AG08395 (cell line): ENCODE data around the gene SLC25A1.

Experiments used
- DNase-seq: peaks from one replicate; pipeline ENCODE4 v3.0.0; 2012; ENCODE audit warnings: mixed read lengths, low spot score

Gene SLC25A1

DNA sequence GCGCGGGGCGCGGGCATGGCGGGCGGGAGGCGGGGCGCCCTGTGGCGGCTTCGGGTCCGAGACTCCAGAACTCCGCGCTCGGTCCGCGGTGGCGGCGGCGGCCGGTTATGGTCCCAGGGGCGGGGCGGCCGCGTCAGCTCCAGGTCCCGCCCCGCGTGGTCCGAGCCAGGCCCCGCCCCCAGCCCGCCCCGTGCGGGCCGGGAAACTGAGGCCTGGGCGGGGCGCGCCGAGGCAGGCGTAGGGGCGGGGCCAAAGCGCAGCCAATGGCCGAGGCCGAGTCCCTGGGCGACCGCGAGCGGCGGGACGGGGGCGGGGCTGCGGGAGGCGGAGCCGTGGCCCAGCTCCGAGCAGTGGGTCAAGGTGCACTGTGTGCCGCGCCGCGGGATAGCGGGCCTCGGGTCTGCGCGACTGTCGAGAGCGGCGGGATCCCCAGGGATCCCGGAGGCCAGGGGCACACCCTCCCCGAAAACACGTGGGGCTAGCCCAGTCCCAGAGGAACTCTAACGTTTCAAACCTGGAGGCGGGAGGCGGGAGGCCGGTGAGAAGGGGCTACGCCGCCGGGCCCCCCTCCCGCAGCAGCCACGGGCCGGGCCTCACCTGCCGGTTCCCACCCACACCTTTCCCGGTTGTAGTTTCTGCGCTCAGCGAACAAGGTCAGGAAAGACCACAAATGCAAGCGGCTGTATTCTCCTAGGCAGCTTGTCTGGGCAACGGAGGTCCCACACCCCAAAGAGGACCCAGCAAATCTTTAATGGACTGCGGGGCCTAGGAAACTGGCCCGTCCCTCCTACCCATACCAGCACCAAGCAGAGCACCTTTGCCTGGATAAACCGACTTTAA lies at the start of gene SLC25A1:
Gene SLC25A1 (minus strand): TSS at position 80 of the 840 bp plus-strand sequence. CDS start 63 bp downstream, at position 17.
- peak; percentile 97 for DNase-seq

DNA sequence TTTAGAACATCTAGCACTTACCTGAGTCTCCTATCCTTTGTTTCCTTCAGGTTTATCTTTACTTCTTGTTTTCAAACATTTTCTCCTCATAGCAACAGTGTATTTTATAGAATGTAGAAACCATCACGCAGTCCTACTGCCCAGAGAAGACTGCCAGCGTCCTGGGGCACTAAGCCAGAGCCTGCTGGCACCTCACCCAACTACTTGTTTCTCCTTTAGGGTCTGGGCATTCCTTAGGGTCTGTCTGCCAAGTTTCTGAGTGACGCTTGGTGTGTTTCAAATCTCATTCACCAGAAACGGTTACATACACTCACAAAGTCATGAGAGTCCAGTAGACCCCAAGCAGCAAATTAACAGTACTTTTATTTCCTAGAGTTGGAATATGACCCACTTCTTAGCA lies 49.6 kb upstream of the SLC25A1 start:
- DNase-seq = no peak

DNA sequence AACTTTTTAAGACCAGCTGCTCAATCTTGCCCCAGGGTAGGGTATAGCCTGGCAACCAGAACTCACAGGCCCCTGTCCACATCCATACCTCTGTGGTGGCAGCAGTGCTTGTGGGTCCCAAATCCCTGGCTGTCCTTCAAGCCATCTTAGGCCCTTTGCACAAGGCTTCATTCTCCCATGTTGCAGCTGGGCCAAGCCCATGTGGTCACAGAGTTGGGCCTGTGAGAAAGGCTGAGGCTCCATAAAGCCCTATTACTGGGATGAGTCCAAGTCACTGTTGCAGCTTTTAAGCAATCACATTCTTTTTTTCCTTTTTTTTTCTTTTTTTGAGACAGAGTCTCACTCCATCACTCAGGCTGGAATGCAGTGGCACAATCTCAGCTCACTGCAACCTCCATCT lies 47.9 kb upstream of the SLC25A1 start:
- DNase-seq = no peak

DNA sequence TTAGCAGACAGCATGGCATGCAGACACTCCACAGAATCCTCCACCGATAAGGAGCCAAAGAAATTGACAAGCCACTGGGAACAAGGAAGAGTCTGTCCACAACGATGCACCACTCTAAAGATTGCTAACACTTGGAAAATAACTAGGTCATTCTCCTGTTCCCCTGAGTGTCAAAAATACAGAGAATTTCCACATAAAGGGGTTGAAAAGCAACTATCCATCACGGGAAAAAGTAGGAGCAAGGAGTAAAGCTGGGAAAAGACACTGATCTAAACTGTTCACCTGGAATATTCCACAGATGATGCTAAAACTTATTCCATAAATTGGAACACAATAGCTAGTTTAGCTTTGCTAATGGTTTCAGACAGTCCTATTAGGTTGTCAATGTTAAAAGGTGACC lies 47.0 kb upstream of the SLC25A1 start:
- DNase-seq = no peak

DNA sequence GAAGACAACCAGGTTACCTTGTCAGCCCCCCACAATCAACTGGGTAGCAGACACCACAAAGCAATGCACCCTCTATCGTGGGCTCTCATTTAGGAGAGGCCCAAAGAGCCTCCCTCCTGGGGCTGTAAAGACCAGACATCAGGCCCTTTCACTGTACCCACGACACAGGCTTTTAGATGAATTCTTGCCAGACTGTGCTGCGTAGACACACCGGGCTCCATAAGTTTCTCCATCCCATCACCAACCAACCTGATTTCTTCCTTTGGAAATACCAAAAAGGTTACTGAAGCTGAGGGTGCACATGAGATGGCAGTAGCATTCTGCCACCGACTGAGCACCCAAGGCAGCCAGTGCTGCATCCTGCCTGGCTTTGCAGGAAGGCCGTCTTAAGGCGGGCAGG lies 46.4 kb upstream of the SLC25A1 start:
- DNase-seq = no peak

DNA sequence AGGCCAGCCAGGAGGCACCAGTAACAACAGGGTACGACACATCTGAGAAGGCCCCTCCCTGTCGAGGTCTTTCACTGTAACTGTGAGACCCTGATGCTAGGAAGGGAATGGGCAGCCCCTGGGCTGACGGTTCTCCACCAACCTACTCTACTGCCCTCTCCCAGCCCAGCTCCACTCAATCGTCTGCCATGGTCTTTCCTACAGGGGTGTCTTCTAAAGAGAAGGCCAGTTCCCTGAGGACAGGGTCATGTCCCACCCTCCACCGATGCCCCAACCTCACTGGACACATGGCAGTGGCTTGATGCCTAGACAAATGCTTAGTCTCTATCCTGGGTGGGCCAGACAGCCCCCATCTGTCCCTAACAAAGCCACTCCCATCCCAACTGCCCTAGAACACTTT lies 46.0 kb upstream of the SLC25A1 start:
- DNase-seq = no peak

DNA sequence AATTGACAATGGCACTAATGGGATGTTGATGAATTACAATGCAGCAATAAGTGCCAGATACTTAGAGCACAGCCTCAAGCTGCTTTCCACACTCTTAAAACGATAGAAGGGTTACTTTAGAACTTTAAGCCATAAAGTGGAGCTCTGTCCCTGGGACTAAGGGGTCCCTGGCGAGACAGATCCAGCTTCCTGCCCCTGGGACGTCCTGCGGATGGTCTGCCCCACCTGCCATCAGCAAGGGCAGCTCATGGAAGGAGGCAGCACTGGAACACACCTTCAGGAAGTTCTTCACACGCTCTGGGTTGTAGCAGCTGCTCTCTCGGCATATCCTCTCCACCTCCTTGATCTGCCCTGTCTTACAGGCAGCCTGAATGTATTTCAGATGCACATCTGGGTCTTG lies 45.1 kb upstream of the SLC25A1 start:
- no peak for DNase-seq

DNA sequence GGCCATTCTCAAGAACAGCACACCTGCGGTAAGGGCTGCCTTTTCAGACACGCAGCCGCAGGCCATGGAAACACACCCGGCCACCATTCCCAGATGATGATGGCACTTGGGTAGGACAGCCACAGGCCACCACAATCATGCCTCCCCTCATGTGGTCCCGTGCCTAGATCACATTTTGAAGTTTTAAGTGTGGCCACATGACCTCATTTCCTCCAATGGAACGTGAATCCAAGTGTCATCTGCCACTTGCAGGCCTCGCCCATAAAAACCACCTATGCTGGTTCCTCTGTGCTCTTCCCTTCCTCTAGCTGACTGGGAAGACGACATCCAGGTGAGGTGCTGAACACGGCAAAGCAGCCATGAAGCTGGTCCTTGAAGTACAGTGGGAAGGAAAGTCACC lies 44.6 kb upstream of the SLC25A1 start:
- no peak for DNase-seq

DNA sequence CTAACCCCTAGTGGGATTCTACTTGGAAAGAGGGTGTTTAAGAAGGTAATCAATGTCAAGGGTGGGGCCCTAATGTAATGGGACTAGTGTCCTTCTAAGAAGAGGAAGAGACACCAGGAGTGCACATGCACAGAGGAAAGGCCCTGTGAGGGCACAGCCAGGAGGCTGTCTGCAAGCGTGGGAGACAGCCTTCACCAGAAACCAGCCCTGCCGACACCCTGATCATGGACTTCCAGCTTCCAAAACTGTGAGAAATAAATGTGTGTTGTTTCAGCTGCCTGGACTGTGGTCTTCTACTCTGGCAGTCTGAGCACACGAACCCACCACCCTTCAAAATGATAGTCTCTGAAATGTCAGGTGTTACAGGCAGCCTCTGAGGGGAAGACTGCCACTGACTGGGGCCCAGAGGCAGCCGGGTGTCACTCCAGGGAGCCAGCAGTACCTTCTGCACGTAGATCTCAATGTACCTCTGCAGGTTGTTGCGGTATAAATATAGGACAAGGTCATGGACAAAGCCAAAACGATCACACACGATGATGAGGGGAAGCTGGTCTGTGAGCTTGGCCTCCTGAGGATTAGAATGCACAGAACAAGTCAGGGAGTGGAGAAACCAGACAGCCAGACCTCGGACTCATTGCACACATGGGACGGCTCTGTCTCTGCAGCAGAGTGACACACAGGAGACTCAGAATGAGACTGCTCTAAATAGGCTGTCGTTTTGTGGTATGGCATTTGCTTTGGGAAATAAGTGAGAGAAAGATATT lies 43.9 kb upstream of the SLC25A1 start:
- DNase-seq = no peak

DNA sequence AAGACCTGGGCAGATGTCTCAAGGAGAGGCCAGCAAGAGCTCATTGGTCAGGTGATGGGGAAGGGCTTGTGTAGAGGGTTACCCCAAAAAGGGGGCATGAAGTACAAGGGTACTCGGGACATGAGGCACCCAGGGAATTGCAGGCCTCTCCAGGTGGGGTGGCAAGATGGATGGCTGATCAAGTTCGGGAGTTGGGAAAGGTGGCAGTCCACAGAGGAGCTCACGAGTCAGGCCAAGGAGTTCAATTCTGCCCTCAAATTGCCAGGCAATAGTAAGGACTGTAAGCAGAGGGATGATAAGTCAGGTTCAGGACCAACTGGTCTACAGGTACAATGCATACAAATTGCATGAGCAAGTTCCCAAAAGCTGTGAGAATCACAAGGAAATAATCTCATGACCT lies 42.3 kb upstream of the SLC25A1 start:
- DNase-seq = no peak

DNA sequence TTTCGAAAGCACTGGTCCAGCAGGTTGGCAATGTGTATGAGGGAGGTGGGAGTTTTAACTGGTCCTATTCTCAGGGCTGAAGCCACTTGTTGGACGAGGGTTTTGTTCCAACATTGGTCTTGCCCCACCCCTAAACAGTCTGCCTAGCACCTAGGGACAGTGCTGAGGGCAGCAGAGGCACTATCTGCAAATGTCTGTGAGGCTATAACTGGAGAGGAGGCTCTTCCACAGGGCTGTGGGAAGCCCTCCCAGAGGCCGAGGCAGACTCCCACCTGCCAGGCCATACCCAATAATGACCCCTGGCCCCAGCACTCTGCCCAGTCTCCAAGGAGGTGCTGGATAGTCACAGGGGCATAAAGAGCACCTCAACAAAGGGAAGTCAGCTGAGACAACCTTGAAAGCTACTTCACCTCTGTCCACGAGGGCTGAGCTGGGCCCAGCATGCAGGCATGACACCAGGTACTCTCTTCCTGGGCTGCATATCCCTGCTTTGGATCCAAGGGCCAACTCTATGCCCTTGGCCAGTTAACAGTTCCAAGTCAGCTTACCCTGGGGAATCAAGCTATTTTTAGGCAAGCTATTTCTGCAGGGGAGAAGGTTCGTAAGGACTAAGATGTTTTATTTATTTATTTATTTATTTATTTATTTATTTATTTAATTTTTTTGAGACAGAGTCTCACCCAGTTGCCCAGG lies 40.2 kb upstream of the SLC25A1 start:
- no peak for DNase-seq

DNA sequence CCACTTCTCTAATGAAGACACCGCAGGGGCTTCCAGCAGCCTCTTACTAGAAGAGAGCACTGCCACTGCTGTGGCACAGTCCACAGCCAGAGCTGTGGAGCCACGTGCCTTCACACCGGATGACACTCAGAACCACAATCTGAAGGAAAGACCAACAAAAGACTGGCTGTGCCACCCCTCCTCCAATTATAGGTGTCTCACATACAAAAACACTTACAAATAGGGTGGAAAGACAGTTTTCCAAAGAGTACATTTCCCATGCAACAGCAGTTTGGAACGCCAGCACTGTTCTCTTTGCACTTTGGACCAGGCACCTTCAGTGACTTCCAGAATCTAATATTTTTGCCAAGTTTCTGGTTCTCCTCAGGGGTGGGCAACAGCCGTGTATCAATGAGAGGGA lies 38.0 kb upstream of the SLC25A1 start:
- DNase-seq = no peak

DNA sequence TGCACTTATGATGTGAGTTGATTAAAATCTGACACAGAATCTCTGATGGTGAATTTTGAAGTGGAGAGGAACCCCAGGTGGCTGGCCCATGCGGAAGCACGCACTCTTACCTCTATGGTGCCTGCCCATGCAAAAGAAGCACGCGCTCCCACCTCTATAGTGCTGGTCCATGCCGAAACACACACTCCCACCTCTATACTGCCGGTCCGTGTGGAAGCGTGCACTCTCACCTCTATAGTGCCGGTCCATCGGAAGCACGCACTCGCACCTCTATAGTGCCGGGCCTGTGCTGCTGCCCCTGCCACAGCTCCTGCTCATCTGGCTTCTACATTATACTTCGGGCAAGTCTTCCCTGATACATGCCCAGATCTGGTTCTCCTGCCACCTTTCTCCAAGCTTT lies 36.8 kb upstream of the SLC25A1 start:
- DNase-seq = no peak

DNA sequence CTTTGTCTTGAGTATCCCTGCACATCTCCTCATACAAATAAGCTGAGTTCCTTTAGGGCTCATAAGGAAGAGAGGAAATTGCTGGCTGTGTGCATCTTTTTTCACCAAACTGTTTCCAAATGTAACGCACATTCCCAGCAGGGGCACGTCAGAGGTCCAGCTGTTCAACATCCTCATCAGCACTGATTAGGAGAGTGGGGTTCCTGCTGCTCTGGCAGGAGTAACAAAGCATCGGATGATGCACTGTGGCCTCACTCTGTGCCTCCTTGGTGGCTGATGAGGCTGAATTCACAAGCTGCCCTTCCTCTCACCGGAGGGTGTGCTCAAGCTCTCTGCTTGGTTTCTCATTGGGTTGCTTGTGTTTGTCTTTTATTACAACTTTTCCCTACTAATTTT lies 35.5 kb upstream of the SLC25A1 start:
- DNase-seq = peak; percentile 8

DNA sequence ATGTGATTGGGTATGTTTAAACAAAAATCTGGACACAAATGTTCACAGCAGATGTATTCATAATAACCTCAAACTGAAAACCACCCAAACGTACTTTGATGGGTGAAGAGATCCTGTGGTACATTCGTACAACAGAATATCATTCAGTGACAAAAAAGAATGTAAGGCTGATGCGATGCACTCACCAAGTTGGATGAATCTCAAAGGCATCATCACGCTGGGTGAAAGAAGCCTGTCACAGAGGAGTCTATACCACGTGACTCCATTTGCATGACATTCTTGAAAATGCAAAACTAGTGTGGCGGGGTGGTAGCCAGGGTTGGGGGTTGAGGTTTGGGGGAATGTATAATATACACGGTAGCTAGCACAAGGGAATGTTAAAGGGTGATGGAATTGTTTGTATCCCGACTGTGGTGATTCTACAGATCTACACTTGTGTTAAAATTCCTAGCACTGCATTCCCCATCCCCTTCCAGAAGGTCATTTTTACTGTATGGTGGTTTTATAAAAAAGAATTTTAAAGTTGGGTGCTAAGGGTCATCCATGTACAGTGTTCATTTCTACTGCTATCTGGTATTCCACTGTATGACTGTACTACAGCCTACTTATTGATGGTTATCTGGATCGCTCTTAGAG lies 35.0 kb upstream of the SLC25A1 start:
- DNase-seq = no peak

DNA sequence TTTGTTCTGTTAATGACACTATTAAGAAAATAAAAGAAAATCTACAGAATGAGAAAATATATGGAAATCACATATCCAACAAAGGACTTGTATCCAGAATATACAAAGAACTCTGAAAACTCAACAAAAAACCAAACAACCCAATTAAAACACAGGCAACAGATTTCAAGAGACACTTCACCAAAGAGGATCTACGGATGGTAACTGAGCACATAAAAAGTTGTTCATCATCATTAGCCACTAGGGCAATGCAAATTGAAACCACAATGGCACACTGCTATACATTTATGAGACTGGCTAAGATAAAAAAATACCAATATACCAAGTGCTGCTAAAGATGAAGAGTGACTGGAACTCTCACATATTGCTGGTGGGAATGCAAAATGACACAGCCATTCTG lies 34.5 kb upstream of the SLC25A1 start:
- DNase-seq = no peak

DNA sequence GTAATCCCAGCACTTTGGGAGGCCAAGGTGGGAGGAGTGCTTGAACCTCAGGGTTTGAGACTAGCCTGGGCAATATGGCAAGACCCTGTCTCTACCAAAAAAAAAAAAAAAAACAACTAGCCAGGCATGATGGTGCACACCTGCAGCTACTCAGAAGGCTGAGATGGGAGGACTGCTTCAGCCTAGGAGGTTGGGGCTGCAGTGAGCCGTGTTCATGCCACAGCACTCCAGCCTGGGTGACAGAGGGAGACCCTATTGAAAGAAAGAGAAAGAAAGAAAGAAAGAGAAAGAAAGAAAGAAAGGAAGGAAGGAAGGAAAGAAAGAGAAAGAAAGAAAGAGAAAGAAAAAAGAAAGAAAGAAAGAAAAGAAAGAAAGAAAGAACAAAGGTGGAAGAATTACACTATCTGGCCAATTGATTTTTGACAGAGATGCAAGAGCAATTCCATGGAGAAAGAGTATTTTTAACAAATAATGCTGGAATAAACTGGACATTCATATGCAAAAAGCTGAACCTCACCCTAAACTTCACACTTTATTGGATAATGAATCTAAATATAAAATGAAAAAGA lies 33.9 kb upstream of the SLC25A1 start:
- no peak for DNase-seq

DNA sequence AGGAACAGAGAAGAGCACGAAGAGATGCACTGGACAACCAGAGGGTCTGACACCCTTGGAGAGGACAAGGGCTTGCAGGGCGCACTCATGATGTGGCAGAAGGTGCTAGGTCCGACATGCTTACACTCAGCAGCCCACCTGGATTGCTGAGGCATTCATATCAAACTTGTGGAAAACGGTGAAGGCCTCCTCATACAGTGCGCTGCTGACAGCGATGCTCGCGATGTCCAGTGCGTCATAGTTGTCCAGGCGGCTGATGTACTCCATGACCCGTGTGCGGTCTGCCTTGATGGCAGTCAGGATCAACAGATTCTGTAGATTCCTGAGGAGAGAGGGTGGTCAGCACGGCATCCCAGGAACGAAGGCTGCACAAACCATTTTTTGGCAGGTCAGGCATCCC lies 31.7 kb upstream of the SLC25A1 start:
- DNase-seq = no peak

DNA sequence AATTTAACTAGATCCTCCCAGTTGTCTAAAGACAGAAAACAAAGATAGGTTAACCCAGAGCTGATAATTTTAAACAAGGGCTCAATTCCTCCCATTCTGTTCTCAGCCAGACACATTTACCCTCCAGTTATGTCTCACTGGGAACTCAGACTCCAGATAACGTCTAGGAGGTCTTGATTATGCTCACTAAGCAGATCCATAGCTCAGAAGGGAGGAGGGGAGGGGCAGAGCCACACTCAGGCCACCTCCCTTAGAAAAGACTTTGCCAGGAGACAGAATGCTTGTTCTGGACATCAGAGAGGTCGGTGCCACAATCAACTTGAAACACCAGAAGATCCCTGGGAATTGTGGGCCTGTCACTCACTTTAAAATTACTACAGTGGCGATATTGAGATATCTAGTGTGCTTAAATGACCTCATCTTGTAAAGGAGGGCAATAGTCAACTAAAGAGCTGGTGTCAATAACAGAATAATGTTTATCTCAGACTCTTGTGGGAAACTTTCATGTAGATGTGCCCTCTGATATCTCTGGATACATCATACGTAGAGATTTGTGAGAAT lies 29.8 kb upstream of the SLC25A1 start:
- DNase-seq = no peak

DNA sequence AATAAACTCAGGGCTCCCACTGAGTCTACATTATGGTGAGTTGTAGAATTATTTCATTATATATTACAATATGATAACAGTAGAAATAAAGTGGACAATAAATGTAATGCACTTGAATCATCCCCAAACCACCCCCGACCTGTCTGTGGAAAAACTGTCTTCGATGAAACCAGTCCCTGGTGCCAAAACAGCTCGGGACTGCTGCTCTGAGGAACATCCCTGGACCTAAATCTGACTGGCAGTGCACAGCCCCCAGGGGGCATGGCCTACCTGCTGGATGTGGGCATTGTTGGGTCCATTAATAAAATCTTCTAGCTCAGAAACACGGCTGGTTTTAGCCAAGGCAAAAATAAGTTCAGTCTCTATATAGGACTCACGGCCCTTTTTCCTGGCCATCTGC lies 29.3 kb upstream of the SLC25A1 start:
- no peak for DNase-seq

DNA sequence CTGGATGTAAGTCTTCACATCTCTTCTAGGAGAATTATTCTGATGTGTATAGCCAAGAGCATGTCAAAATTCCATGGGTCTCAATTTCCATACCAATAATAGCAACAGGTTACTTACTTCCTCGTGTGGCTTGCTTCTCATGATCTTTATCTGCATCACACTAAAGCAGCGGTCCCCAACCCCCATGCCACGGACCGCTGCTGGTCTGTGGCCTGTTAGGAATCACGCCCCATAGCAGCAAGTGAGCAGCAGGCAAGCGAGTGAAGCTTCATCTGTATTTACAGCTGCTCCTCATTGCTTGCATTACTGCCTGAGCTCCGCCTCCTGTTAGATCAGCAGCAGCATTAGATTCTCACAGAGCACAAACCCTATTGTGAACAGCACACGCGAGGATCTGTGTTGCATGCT lies 28.9 kb upstream of the SLC25A1 start:
- DNase-seq = no peak

DNA sequence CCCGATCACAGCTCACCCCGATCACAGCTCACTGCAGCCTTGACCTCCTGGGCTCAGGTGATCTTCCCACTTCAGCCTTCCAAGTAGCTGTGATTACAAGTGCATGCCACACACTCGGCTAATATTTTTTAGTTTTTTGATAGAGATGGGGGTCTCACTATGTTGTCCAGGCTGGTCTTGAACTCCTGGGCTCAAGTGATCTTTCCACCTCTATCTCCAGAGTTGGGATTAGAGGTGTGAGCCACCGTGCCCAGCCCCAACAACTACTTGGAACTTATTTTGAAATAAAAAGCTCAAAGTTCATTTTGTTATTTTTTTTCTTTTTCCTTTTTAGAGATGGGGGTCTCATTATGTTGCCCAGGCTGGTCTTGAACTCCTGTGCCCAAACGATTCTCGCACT lies 27.8 kb upstream of the SLC25A1 start:
- no peak for DNase-seq
